ENCODE data around the gene CACNA1S.

Gene CACNA1S

GRCh38 chr1:201088395-201088794 lies 23.8 kb downstream of the CACNA1S start:
- H3K14ac ChIP-seq (ENCODE audit: low read length) = no peak overlapping the region
- no peak overlapping the region for H3K4ac ChIP-seq (ENCODE audit: low read depth, low read length)
- no peak overlapping the region for H3K9ac ChIP-seq (ENCODE audit: low read length)
- DNase-seq = no peak
- WGBS (ENCODE audit: extremely low coverage, insufficient coverage, insufficient read length) = no CpG with 5 or more reads among the region's 4 CpGs
- H4K91ac ChIP-seq (ENCODE audit: low read depth, low read length) = no peak overlapping the region
- no peak overlapping the region for H3K23ac ChIP-seq (ENCODE audit: low read length)
- no peaks in the 10 kb centered on the region for H3K27me3 ChIP-seq (ENCODE audit: insufficient read depth, low read length)
- no peak overlapping the region for H2AK5ac ChIP-seq (ENCODE audit: low read length)
- H4K12ac ChIP-seq (ENCODE audit: low read depth, low read length) = no peak overlapping the region
- H2BK120ac ChIP-seq (ENCODE audit: insufficient read depth, low read length, poor library complexity) = no peak overlapping the region
- H3K18ac ChIP-seq (ENCODE audit: low read length) = no peak overlapping the region
- H3K79me2 ChIP-seq (ENCODE audit: control insufficient read depth, insufficient read depth, low read length, poor library complexity) = no peaks in the 10 kb centered on the region
- no peak overlapping the region for H2BK12ac ChIP-seq (ENCODE audit: low read length)
- H3K4me3 ChIP-seq (ENCODE audit: low read depth, low read length) = no peak overlapping the region
- no peak overlapping the region for H3K27ac ChIP-seq (ENCODE audit: low read depth, low read length)
- no peak overlapping the region for H4K8ac ChIP-seq (ENCODE audit: low read depth, low read length)
- H3K36me3 ChIP-seq (ENCODE audit: control insufficient read depth in 1 of 2, insufficient read depth in 2 of 2, low read length in 2 of 2) = no peaks in the 10 kb centered on the region
- no peaks in the 10 kb centered on the region for H3K4me1 ChIP-seq (ENCODE audit: control insufficient read depth in 1 of 2, insufficient read depth in 2 of 2, low read length in 2 of 2)
- peaks cover 3% of the 10 kb centered on the region for H3K9me3 ChIP-seq (ENCODE audit: insufficient read depth, low read depth, low read length)
- no peak overlapping the region for H2AFZ ChIP-seq (ENCODE audit: insufficient read depth, low read length, poor library complexity)
- no peaks in the 10 kb centered on the region for H3K79me1 ChIP-seq (ENCODE audit: low read length)
- H3K4me2 ChIP-seq (ENCODE audit: low read length) = no peak overlapping the region
- no peak overlapping the region for H2BK5ac ChIP-seq (ENCODE audit: low read depth, low read length, poor library complexity)

- H4K12ac ChIP-seq (ENCODE audit: low read depth, low read length) = no peak overlapping the region
- no peak overlapping the region for H3K23ac ChIP-seq (ENCODE audit: low read length)
- no peaks in the 10 kb centered on the region for H3K4me1 ChIP-seq (ENCODE audit: control insufficient read depth in 1 of 2, insufficient read depth in 2 of 2, low read length in 2 of 2)
- H3K27ac ChIP-seq (ENCODE audit: low read depth, low read length) = no peak overlapping the region
- no peak overlapping the region for H3K18ac ChIP-seq (ENCODE audit: low read length)
- H3K79me2 ChIP-seq (ENCODE audit: control insufficient read depth, insufficient read depth, low read length, poor library complexity) = no peaks in the 10 kb centered on the region
- no peak overlapping the region for H3K4ac ChIP-seq (ENCODE audit: low read depth, low read length)
- H3K4me3 ChIP-seq (ENCODE audit: low read depth, low read length) = no peak overlapping the region
- no peaks in the 10 kb centered on the region for H3K79me1 ChIP-seq (ENCODE audit: low read length)
- no peak overlapping the region for H3K14ac ChIP-seq (ENCODE audit: low read length)
- no peaks in the 10 kb centered on the region for H3K27me3 ChIP-seq (ENCODE audit: insufficient read depth, low read length)
- H4K91ac ChIP-seq (ENCODE audit: low read depth, low read length) = no peak overlapping the region
- H3K4me2 ChIP-seq (ENCODE audit: low read length) = no peak overlapping the region
- H3K36me3 ChIP-seq (ENCODE audit: control insufficient read depth in 1 of 2, insufficient read depth in 2 of 2, low read length in 2 of 2) = no peaks in the 10 kb centered on the region
- no peak overlapping the region for H2BK5ac ChIP-seq (ENCODE audit: low read depth, low read length, poor library complexity)
- no peak overlapping the region for H4K8ac ChIP-seq (ENCODE audit: low read depth, low read length)
- DNase-seq = peak; percentile 70 to 88
- no peak overlapping the region for H2AK5ac ChIP-seq (ENCODE audit: low read length)
- WGBS (ENCODE audit: extremely low coverage, insufficient coverage, insufficient read length) = no CpG with 5 or more reads among the region's 12 CpGs
- no peak overlapping the region for H2BK12ac ChIP-seq (ENCODE audit: low read length)
- no peak overlapping the region for H2AFZ ChIP-seq (ENCODE audit: insufficient read depth, low read length, poor library complexity)
- H2BK120ac ChIP-seq (ENCODE audit: insufficient read depth, low read length, poor library complexity) = no peak overlapping the region
- H3K9ac ChIP-seq (ENCODE audit: low read length) = no peak overlapping the region
- H3K9me3 ChIP-seq (ENCODE audit: insufficient read depth, low read depth, low read length) = peaks cover 3% of the 10 kb centered on the region
Observed at GRCh38 chr1:201085902-201086735, 26.1 kb downstream of the CACNA1S start.

GRCh38 chr1:201084295-201084694 lies 27.9 kb downstream of the CACNA1S start:
- no peak overlapping the region for H2BK12ac ChIP-seq (ENCODE audit: low read length)

GRCh38 chr1:201083741-201084140 lies 28.5 kb downstream of the CACNA1S start:
- Histone ChIP-seq H3K79me1 (ENCODE audit: low read length) (no peaks in the 10 kb centered on the region), H2BK5ac (ENCODE audit: low read depth, low read length, poor library complexity) (no peak overlapping the region), H2AK5ac (ENCODE audit: low read length) (no peak overlapping the region), H4K91ac (ENCODE audit: low read depth, low read length) (no peak overlapping the region), H3K4me3 (ENCODE audit: low read depth, low read length) (no peak overlapping the region), H2BK120ac (ENCODE audit: insufficient read depth, low read length, poor library complexity) (no peak overlapping the region), H3K4me1 (ENCODE audit: control insufficient read depth in 1 of 2, insufficient read depth in 2 of 2, low read length in 2 of 2) (no peaks in the 10 kb centered on the region), H3K79me2 (ENCODE audit: control insufficient read depth, insufficient read depth, low read length, poor library complexity) (no peaks in the 10 kb centered on the region), H3K23ac (ENCODE audit: low read length) (no peak overlapping the region), H3K4me2 (ENCODE audit: low read length) (no peak overlapping the region), H4K12ac (ENCODE audit: low read depth, low read length) (no peak overlapping the region), H3K4ac (ENCODE audit: low read depth, low read length) (no peak overlapping the region), H3K27me3 (ENCODE audit: insufficient read depth, low read length) (no peaks in the 10 kb centered on the region), H3K18ac (ENCODE audit: low read length) (no peak overlapping the region), H3K36me3 (ENCODE audit: control insufficient read depth in 1 of 2, insufficient read depth in 2 of 2, low read length in 2 of 2) (no peaks in the 10 kb centered on the region), H3K14ac (ENCODE audit: low read length) (no peak overlapping the region), H3K27ac (ENCODE audit: low read depth, low read length) (no peak overlapping the region), H2BK12ac (ENCODE audit: low read length) (no peak overlapping the region), H3K9ac (ENCODE audit: low read length) (no peak overlapping the region), H4K8ac (ENCODE audit: low read depth, low read length) (no peak overlapping the region), H3K9me3 (ENCODE audit: insufficient read depth, low read depth, low read length) (no peaks in the 10 kb centered on the region), H2AFZ (ENCODE audit: insufficient read depth, low read length, poor library complexity) (no peak overlapping the region)
- DNase-seq = no peak
- WGBS (ENCODE audit: extremely low coverage, insufficient coverage, insufficient read length) = no CpG with 5 or more reads among the region's 3 CpGs

More at GRCh38 chr1:201084295-201084694, 27.9 kb downstream of the CACNA1S start:
- no peak overlapping the region for H2BK5ac ChIP-seq (ENCODE audit: low read depth, low read length, poor library complexity)
- H3K27me3 ChIP-seq (ENCODE audit: insufficient read depth, low read length) = no peaks in the 10 kb centered on the region
- H3K79me1 ChIP-seq (ENCODE audit: low read length) = no peaks in the 10 kb centered on the region
- WGBS (ENCODE audit: extremely low coverage, insufficient coverage, insufficient read length) = no CpG with 5 or more reads among the region's 6 CpGs
- no peak overlapping the region for H3K27ac ChIP-seq (ENCODE audit: low read depth, low read length)
- H2AFZ ChIP-seq (ENCODE audit: insufficient read depth, low read length, poor library complexity) = no peak overlapping the region
- H3K9me3 ChIP-seq (ENCODE audit: insufficient read depth, low read depth, low read length) = peaks cover 3% of the 10 kb centered on the region
- no peak overlapping the region for H3K4me2 ChIP-seq (ENCODE audit: low read length)
- H4K91ac ChIP-seq (ENCODE audit: low read depth, low read length) = no peak overlapping the region
- H4K12ac ChIP-seq (ENCODE audit: low read depth, low read length) = no peak overlapping the region
- H3K79me2 ChIP-seq (ENCODE audit: control insufficient read depth, insufficient read depth, low read length, poor library complexity) = no peaks in the 10 kb centered on the region
- no peak overlapping the region for H3K9ac ChIP-seq (ENCODE audit: low read length)
- H3K36me3 ChIP-seq (ENCODE audit: control insufficient read depth in 1 of 2, insufficient read depth in 2 of 2, low read length in 2 of 2) = no peaks in the 10 kb centered on the region
- no peak overlapping the region for H2AK5ac ChIP-seq (ENCODE audit: low read length)
- no peak overlapping the region for H3K4me3 ChIP-seq (ENCODE audit: low read depth, low read length)
- H3K23ac ChIP-seq (ENCODE audit: low read length) = no peak overlapping the region
- no peak overlapping the region for H2BK120ac ChIP-seq (ENCODE audit: insufficient read depth, low read length, poor library complexity)
- no peak for DNase-seq
- no peak overlapping the region for H3K18ac ChIP-seq (ENCODE audit: low read length)
- no peaks in the 10 kb centered on the region for H3K4me1 ChIP-seq (ENCODE audit: control insufficient read depth in 1 of 2, insufficient read depth in 2 of 2, low read length in 2 of 2)
- H3K4ac ChIP-seq (ENCODE audit: low read depth, low read length) = no peak overlapping the region
- no peak overlapping the region for H4K8ac ChIP-seq (ENCODE audit: low read depth, low read length)
- H3K14ac ChIP-seq (ENCODE audit: low read length) = no peak overlapping the region

All from trophoblast cell (in vitro differentiated cells and primary cell).